Astrocyte of the cerebellum (primary cell): ENCODE measurements around the gene RRAGC.

Experiments used
- DNase-seq: peaks from one replicate; pipeline ENCODE4 v3.0.0-alpha.2; 2011; ENCODE audit warnings: low read depth
- H3K4me3 ChIP-seq: 2 replicates; pipeline ENCODE4 v1.5.1; 2011; ENCODE audit warnings: mild to moderate bottlenecking, low read depth, low read length, moderate library complexity
- in situ Hi-C: cut with HindIII; loops from 2 replicates; pipeline ENCODE4 v1.10.0; 2017; ENCODE audit warnings: low sequenced_read_pairs
- TF ChIP-seq, protein P1 (sequence below): IDR thresholded peaks from 2 replicates; pipeline ENCODE4 v1.5.1; 2012; ENCODE audit warnings: low read length, low read depth, moderate library complexity, mild to moderate bottlenecking; ENCODE audit errors: missing control alignments

The RRAGC gene

DNA sequence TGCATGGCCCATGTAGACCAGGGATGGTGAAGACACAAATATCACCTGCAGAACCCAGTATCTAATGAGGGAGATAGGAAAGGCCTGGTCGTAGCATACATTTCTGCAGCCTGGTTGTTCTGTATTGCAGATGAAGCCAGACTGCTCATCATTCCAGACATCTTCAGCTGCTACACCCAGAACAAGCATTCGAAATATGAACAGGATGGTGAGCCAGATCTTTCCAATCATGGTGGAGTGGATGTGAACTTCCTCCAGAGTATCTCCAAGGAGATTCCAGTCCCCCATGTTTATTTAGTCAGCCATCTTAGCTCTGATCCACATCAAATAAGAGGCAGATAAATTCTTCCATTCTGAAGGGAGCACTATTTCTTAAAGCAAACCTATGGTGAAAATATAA is 16.2 kb upstream of the RRAGC start:
- TF ChIP-seq, protein P1, sequence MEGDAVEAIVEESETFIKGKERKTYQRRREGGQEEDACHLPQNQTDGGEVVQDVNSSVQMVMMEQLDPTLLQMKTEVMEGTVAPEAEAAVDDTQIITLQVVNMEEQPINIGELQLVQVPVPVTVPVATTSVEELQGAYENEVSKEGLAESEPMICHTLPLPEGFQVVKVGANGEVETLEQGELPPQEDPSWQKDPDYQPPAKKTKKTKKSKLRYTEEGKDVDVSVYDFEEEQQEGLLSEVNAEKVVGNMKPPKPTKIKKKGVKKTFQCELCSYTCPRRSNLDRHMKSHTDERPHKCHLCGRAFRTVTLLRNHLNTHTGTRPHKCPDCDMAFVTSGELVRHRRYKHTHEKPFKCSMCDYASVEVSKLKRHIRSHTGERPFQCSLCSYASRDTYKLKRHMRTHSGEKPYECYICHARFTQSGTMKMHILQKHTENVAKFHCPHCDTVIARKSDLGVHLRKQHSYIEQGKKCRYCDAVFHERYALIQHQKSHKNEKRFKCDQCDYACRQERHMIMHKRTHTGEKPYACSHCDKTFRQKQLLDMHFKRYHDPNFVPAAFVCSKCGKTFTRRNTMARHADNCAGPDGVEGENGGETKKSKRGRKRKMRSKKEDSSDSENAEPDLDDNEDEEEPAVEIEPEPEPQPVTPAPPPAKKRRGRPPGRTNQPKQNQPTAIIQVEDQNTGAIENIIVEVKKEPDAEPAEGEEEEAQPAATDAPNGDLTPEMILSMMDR = no peak
- H3K4me3 ChIP-seq = no peak overlapping the region
- DNase-seq = no peak
- in situ Hi-C loops = no loop called here

DNA sequence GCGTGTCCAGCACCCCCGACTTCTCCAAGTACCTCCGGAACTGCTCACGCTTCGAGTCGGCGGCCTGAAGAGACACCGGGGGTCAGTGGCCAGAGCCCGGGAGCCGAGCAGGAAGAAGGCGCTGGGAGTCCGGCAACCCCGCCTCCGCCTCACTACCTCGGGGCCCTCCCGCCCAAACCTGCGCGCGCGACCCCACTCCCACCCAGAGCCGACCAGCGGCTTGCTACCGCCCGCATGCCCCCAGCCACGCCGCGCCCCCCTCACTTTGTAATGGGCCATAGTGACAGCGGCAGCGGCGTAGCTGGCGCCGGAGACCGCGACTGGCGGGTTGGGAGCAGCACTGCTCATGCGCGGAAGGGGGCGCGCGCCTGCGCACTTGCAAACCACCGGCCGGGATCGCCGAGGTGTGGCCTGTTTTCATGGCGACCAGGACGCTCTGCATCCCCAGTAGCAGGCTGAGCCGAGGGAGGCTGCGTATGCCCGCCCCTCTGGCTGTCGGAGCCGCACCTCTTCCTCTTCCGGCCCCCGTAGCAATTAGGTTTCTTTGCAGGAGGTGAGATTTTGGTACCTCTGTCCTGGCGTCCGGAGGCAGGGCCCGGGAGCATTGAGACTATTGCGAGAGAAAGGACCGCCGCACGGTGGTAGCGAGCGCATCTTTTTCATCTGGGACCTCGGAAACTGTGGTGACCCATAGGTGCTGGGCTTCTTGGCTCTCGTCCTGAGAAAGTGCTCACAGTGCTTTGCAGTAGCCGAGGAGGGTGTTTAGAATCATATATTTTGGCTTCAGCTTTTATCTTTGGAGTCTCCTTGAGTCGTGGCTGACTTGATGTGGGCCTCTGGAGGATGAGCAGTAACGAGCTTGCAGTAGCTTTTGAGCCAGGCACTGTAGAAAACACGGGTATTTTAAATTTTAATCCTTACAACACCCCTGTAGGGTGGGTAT is 13.7 kb upstream of the RRAGC start, which contains the start of gene MYCBP:
TSS of gene MYCBP (minus strand) at position 322 of the 943 bp plus-strand sequence. CDS start at position 279, 43 bp downstream.
- TF ChIP-seq, protein P1 = no peak
- DNase-seq = peak; percentile 87
- peak within 1 kb of the TSS; percentile 73 for H3K4me3 ChIP-seq
- in situ Hi-C loops = loop anchor here (25.0 kb wide), 1 partner anchor 214 kb away; no protein-coding TSS in a partner anchor

DNA sequence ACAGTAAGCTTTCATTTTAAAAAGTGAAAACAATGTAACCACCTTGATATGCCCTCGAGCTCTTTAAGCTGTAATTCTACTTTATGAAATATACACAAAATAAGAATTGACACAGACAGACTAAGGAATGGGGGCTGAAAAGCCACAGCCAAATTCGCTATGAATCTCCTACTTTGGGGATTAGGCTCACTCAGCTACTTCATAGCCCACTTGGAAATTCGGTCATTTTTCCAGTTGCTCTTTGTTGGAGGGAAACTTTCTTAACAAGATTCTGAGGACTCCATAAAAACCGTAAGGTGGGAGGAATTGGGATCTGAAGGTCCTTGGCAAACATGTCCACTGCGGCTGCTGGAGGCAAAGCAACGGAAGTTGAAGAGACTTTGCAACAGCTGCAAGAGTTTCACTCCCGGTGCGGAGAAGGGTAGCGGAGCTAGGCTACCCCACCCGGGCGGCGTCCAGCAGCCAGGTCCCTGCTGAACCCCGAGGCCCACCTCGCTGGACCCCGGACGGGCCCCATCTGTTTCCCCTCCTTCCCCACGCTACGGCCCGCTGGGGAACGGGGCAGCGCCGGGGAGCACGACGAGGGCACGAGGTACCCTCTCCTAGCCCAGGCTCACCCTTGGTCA is 12.9 kb upstream of the RRAGC start:
- in situ Hi-C loops = loop anchor here (25.0 kb wide), 1 partner anchor 215 kb away; no protein-coding TSS in a partner anchor
- H3K4me3 ChIP-seq = peak overlapping the region; percentile 73
- TF ChIP-seq, protein P1 = no peak
- peak; percentile 15 for DNase-seq

DNA sequence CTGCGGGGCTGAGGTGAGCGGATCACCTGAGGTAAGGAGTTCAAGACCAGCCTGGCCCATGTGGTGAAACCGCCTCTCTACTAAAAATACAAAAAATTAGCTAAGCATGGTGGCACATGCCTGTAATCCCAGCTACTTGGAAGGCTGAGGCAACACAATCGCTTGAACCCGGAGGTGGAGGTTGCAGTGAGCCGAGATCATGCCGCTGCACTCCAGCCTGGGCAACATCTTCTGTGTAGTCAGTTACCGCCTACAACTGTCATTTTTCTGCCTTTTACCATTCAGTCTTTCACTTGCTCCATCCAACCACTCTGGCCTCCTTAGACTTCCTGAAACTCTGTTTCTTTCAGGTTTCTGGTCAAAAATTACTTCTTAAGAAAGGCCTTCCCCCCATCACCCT is 11.4 kb upstream of the RRAGC start:
- DNase-seq = no peak
- in situ Hi-C loops = loop anchor here (25.0 kb wide), 1 partner anchor 216 kb away; no protein-coding TSS in a partner anchor
- H3K4me3 ChIP-seq = no peak overlapping the region
- TF ChIP-seq, protein P1 = no peak

DNA sequence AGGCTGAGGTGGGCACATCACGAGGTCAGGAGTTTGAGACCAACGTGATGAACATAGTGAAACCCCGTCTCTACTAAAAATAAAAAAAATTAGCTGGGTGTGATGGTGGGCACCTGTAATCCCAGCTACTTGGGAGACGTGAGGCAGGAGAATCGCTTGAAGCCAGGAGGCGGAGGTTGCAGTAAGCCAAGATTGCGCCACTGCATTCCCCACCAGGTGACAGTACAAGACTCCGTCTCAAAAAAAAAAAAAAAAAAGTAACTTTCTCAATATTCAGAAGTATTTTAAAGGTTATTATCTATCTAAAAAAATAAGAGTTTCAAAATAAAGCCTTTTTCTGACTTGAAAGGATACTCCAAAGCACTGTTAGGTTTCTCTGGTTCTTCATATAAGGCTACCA is 7.6 kb upstream of the RRAGC start:
- no peak overlapping the region for H3K4me3 ChIP-seq
- TF ChIP-seq, protein P1 = no peak
- in situ Hi-C loops = loop anchor here (25.0 kb wide), 1 partner anchor 220 kb away; no protein-coding TSS in a partner anchor
- no peak for DNase-seq

DNA sequence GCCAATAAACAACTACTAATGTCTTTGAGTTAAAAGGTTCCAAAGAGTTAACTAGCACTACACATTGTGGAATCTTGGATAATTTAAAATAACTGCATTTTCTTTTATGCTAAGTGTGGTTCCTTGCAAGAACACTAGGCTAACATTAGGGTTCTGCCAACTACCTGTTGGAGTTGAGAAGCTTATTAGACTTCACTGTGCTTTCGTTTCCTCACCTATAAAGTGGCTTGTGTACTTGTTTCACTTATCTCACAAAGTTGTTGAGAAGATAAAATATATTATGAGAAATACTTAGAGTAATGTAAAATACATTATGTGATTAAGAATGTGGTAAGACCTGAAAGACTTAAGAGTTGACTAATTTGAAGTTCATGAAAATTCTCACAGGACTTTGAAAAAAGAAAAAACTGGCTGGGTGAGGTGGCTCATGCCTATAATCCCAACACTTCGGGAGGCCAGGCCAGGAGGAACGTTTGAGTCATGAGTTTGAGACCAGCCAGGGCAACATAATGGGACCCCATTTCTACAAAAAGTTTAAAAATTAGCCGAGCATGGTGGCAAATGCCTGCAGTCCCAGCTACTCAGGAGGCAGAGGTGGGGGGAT is 5.6 kb upstream of the RRAGC start:
- in situ Hi-C loops = loop anchor here (25.0 kb wide), 1 partner anchor 222 kb away; no protein-coding TSS in a partner anchor
- DNase-seq = no peak
- TF ChIP-seq, protein P1 = no peak
- no peak overlapping the region for H3K4me3 ChIP-seq
